Smooth muscle cell (in vitro differentiated cells): ENCODE data around the gene NEDD9. TPM values are rescaled to one million over a fixed set of nuclear protein-coding genes. Genes with fewer than 3 reads are reported as not detected.

ENCODE experiments used
- DNase-seq: peaks from one replicate; lab custom pipeline; 2025; ENCODE audit not compliant: unreplicated experiment; lab: John Stamatoyannopoulos, UW
- H2AFZ ChIP-seq: fragments of 200-600 bp; sonication (generic); 2 replicates; pipeline ENCODE4 v1.6.0; 2016; ENCODE audit warnings: antibody characterized with exemption, low read depth, mild to moderate bottlenecking
- H3F3A ChIP-seq: fragments of 200-600 bp; sonication (generic); 2 replicates; pipeline ENCODE4 v1.6.0; 2017; ENCODE audit warnings: antibody characterized with exemption, low read depth
- H3K27ac ChIP-seq: fragments of 200-600 bp; sonication (generic); 2 replicates; pipeline ENCODE4 v1.5.1; 2016; ENCODE audit warnings: low read depth, mild to moderate bottlenecking
- H3K27me3 ChIP-seq: fragments of 200-600 bp; sonication (generic); 2 replicates; pipeline ENCODE4 v1.6.1; 2016; ENCODE audit warnings: low read depth, mild to moderate bottlenecking
- H3K36me3 ChIP-seq: fragments of 200-600 bp; sonication (generic); 2 replicates; pipeline ENCODE4 v1.5.1; 2016; ENCODE audit warnings: low read depth
- H3K4me1 ChIP-seq: fragments of 200-600 bp; sonication (generic); 2 replicates; pipeline ENCODE4 v1.5.1; 2016; ENCODE audit warnings: low read depth
- H3K4me2 ChIP-seq: fragments of 200-600 bp; sonication (generic); 2 replicates; pipeline ENCODE4 v1.6.0; 2016; ENCODE audit warnings: mild to moderate bottlenecking
- H3K4me3 ChIP-seq: fragments of 200-600 bp; sonication (generic); 2 replicates; pipeline ENCODE4 v1.5.1; 2016; ENCODE audit warnings: mild to moderate bottlenecking
- H3K79me2 ChIP-seq: fragments of 200-600 bp; sonication (generic); 2 replicates; pipeline ENCODE4 v1.6.0; 2016; ENCODE audit warnings: low read depth, mild to moderate bottlenecking
- H3K9ac ChIP-seq: fragments of 200-600 bp; sonication (generic); 2 replicates; pipeline ENCODE4 v1.6.0; 2016; ENCODE audit warnings: low read depth
- H3K9me3 ChIP-seq: fragments of 200-600 bp; sonication (generic); replicated peaks from 2 replicates; pipeline ENCODE4 v1.5.1; 2016; ENCODE audit warnings: low read depth
- H4K20me1 ChIP-seq: fragments of 200-600 bp; sonication (generic); 2 replicates; pipeline ENCODE4 v1.6.0; 2016; ENCODE audit warnings: low read depth
- WGBS: methylation state at CpG from one replicate; pipeline ENCODE4 v1.1.7; 2016; ENCODE audit warnings: low lambda C conversion rate; 5-methylcytosine and 5-hydroxymethylcytosine counted together
- polyA plus RNA-seq: library from polyadenylated mRNA; unstranded; fragments of >200 nt; fragmentation: Nextera tagmentation; extraction: Ambion mirVana; gene quantifications from 2 replicates; pipeline ENCODE4 v1.2.1, GENCODE V29; 2016
- total RNA-seq: library from RNA; depleted of rRNA; stranded (reverse); fragments of >200 nt; gene quantifications from 2 replicates; pipeline ENCODE4 v1.2.3, GENCODE V29; 2014
- TF ChIP-seq, protein P1 (sequence below): fragments of 200-600 bp; sonication (generic); IDR thresholded peaks from 2 replicates; pipeline ENCODE4 v1.5.1; 2017; ENCODE audit warnings: borderline replicate concordance, mild to moderate bottlenecking, antibody characterized with exemption; ENCODE audit not compliant: insufficient read depth, poor library complexity, severe bottlenecking

Gene NEDD9
- total and polyA plus RNA-seq, 2 experiments from 2014 or later: 85.6 to 127 TPM

DNA sequence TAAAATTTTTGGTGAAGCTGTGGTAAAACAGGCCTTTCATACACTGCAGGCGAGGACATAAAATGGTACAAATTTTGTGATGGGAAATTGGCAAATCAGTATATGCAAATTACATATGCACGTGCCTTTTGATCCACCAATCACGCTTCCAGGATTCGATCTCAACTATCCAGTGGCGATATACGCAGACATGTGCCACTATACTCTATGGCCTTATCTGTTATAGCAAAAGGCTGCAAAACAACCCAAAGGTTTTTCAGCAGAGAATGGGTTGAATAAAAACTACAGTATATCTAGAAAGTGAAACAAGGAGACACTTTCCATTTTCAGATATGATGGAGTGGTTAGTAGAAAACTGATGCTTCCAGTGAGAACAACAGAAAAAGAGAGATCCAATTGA, 79.0 kb downstream of the NEDD9 start:
- Histone ChIP-seq H4K20me1 (no peaks in the 10 kb centered on the region), H3F3A (no peaks in the 10 kb centered on the region), H3K79me2 (no peaks in the 10 kb centered on the region), H3K4me2 (peak overlapping the region; percentile 80), H3K27me3 (no peaks in the 10 kb centered on the region), H2AFZ (peak overlapping the region; percentile 83), H3K9ac (no peak overlapping the region), H3K4me3 (no peak overlapping the region), H3K36me3 (no peaks in the 10 kb centered on the region), H3K27ac (no peak overlapping the region), H3K4me1 (no peaks in the 10 kb centered on the region), H3K9me3 (no peaks in the 10 kb centered on the region)
- TF ChIP-seq, protein P1, sequence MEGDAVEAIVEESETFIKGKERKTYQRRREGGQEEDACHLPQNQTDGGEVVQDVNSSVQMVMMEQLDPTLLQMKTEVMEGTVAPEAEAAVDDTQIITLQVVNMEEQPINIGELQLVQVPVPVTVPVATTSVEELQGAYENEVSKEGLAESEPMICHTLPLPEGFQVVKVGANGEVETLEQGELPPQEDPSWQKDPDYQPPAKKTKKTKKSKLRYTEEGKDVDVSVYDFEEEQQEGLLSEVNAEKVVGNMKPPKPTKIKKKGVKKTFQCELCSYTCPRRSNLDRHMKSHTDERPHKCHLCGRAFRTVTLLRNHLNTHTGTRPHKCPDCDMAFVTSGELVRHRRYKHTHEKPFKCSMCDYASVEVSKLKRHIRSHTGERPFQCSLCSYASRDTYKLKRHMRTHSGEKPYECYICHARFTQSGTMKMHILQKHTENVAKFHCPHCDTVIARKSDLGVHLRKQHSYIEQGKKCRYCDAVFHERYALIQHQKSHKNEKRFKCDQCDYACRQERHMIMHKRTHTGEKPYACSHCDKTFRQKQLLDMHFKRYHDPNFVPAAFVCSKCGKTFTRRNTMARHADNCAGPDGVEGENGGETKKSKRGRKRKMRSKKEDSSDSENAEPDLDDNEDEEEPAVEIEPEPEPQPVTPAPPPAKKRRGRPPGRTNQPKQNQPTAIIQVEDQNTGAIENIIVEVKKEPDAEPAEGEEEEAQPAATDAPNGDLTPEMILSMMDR: no peak
- WGBS: 95% methylated on average over 6 of the region's 6 CpGs
- DNase-seq: no peak

DNA sequence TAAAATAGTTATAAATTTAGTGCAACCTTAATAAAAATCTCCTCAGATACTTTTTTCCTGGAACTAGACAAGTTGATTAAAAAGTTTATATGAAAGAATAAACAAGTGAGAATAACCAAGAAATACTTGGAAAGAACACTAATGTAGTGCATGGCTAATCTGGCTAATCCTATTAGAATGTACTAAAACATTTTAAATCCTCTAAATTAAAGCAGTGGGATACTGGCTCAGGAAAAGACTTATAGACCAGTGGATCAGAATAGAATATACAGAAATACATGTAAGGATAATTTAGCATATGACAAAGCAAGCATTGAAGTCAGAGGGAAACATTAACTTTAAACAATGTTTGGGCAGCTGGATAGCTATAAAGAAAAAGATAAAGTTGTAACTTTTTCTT, 79.9 kb downstream of the NEDD9 start:
- no peak overlapping the region for H2AFZ ChIP-seq
- no peaks in the 10 kb centered on the region for H4K20me1 ChIP-seq
- H3K9me3 ChIP-seq: no peaks in the 10 kb centered on the region
- no peaks in the 10 kb centered on the region for H3K27me3 ChIP-seq
- no peaks in the 10 kb centered on the region for H3K79me2 ChIP-seq
- H3K4me2 ChIP-seq: no peak overlapping the region
- no peak overlapping the region for H3K9ac ChIP-seq
- H3K36me3 ChIP-seq: no peaks in the 10 kb centered on the region
- no peak for DNase-seq
- no peaks in the 10 kb centered on the region for H3F3A ChIP-seq
- H3K4me1 ChIP-seq: no peaks in the 10 kb centered on the region
- H3K4me3 ChIP-seq: no peak overlapping the region
- no peak overlapping the region for H3K27ac ChIP-seq
- TF ChIP-seq, protein P1: no peak

DNA sequence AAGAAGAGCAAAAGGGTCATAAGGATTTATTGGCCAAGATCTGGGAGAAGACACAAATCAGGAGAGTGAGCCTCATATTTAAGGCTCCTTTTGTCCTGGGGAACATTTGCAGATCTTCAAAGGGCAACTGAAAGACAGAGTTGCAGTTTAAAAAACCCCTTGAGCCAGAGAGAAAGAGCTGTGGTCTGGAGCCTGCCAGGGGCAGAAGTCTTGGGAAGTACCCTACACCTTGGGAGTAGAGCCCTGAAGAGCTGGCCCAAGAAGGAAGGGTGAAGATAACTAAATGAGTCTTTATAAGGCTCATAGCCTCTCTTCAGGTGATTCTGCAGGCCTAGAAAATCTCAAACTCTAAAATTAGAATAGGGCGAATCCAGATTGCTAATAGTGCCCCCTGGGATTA, 81.0 kb downstream of the NEDD9 start:
- Histone ChIP-seq H3F3A (no peaks in the 10 kb centered on the region), H3K4me3 (no peak overlapping the region), H3K9me3 (no peaks in the 10 kb centered on the region), H4K20me1 (no peaks in the 10 kb centered on the region), H2AFZ (no peak overlapping the region), H3K9ac (no peak overlapping the region), H3K27me3 (no peaks in the 10 kb centered on the region), H3K4me1 (no peaks in the 10 kb centered on the region), H3K79me2 (no peaks in the 10 kb centered on the region), H3K27ac (no peak overlapping the region), H3K36me3 (no peaks in the 10 kb centered on the region), H3K4me2 (no peak overlapping the region)
- no peak for DNase-seq
- TF ChIP-seq, protein P1: no peak
- WGBS: 100% methylated on average over 1 of the region's 1 CpG

DNA sequence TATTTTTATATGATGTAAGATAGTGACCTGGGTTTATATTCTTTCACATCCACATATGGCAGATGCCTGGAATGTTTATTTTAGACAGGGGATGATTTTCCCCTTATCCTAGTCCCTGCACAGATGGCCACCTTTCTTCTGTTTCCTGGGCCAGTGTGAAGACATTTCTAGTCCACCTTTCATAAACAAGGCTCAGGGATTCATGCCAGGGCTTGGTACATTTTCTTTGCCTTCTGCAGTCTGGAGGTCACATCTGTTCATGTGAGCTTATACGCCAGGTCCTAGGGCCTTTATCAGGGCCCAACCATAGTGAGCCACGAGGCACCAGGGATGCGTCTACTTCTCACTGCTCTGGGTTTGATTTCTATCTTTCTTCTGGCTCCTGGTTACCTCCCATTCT, 82.9 kb downstream of the NEDD9 start:
- Histone ChIP-seq H3K79me2 (no peaks in the 10 kb centered on the region), H2AFZ (no peak overlapping the region), H3K9ac (no peak overlapping the region), H3F3A (no peaks in the 10 kb centered on the region), H3K4me1 (no peaks in the 10 kb centered on the region), H3K4me2 (no peak overlapping the region), H3K27ac (no peak overlapping the region), H3K36me3 (no peaks in the 10 kb centered on the region), H3K4me3 (no peak overlapping the region), H3K27me3 (no peaks in the 10 kb centered on the region), H3K9me3 (no peaks in the 10 kb centered on the region), H4K20me1 (no peaks in the 10 kb centered on the region)
- 98% methylated on average over 3 of the region's 3 CpGs for WGBS
- TF ChIP-seq, protein P1: no peak
- no peak for DNase-seq
